Endothelial cell of umbilical vein (primary cell): ENCODE results near the gene ZNF597.

Source experiments
- CTCF ChIP-seq, 2 donors: IDR thresholded peaks; 1 replicate in 1 of 2; 2 replicates in 1 of 2; pipeline ENCODE4 v1.5.1; 2011; ENCODE audit warnings: low read length in 2 of 2, mild to moderate bottlenecking in 2 of 2, moderate library complexity in 2 of 2, control low read depth in 1 of 2, inconsistent platforms in 1 of 2, low read depth in 1 of 2; ENCODE audit not compliant: insufficient read depth in 1 of 2; ENCODE audit errors: extremely low read depth in 1 of 2
- EZH2 ChIP-seq: IDR thresholded peaks from 2 replicates; pipeline ENCODE4 v1.6.1; 2012; ENCODE audit warnings: borderline replicate concordance, low read depth, mild to moderate bottlenecking, moderate library complexity, low read length, inconsistent platforms; ENCODE audit not compliant: severe bottlenecking
- MAX ChIP-seq: IDR thresholded peaks from 2 replicates; pipeline ENCODE4 v1.6.1; 2011; ENCODE audit not compliant: insufficient read depth, insufficient read length
- POLR2A ChIP-seq: IDR thresholded peaks from 2 replicates; pipeline ENCODE4 v1.6.1; 2012; ENCODE audit warnings: low read depth, mild to moderate bottlenecking, control low read depth, low read length
- POLR2AphosphoS5 ChIP-seq: IDR thresholded peaks from 2 replicates; pipeline ENCODE4 v1.6.1; 2012; ENCODE audit warnings: low read depth, mild to moderate bottlenecking, control low read depth, low read length, moderate library complexity; ENCODE audit not compliant: insufficient read depth

GRCh38 chr16:3461151-3461550 lies 17.8 kb upstream of the ZNF597 start:
- TF ChIP-seq CTCF (IDR thresholded peaks at IDR 0.05; ENCODE audit: extremely low read depth in 1 of 2, insufficient read depth in 1 of 2, low read depth in 1 of 2, low read length in 2 of 2) = no peak
- no peak for TF ChIP-seq MAX
- no peak for TF ChIP-seq POLR2A
- TF ChIP-seq EZH2 = no peak
- TF ChIP-seq POLR2AphosphoS5 = no peak
